ACHN (cell line): ENCODE measurements around the gene LENG9.

ENCODE experiments used
- DNase-seq: peaks from one replicate; pipeline ENCODE4 v3.0.0-alpha.2; 2015
- in situ Hi-C: cut with HindIII; loops from 2 replicates; pipeline ENCODE4 v1.10.0; 2017; ENCODE audit warnings: low sequenced_read_pairs, low pct_ligation_motif_present, low pct_unique_long_range_greater_than_20kb

Gene LENG9

GRCh38 chr19:54462047-54462654 is 1.4 kb downstream of the LENG9 start:
- no peak for DNase-seq
- in situ Hi-C loops, result no loop called here

DNA sequence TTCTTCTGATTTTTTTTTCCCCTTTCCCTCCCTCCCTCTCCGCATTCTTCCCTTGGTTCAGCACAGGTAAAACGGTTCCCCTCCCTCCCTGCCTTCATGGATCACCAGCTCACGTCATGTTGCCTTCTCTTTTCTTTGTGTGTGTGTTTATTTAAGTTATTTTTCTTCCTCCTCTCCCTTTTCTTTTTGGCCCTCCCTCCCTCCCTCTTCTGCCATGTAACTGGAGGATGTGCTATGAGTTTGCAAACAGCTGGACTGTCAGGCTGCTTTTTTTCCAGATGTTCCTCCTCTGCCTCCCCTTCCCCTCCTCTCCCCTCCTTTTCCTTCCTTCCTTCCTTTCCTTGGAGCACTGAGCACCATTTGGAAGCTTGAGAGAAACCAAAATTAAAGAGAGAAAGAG is 2.0 kb downstream of the LENG9 start:
- in situ Hi-C loops, result no loop called here
- no peak for DNase-seq

- in situ Hi-C loops, result no loop called here
- DNase-seq, result no peak
Observed at GRCh38 chr19:54461210-54461609, 2.4 kb downstream of the LENG9 start.

DNA sequence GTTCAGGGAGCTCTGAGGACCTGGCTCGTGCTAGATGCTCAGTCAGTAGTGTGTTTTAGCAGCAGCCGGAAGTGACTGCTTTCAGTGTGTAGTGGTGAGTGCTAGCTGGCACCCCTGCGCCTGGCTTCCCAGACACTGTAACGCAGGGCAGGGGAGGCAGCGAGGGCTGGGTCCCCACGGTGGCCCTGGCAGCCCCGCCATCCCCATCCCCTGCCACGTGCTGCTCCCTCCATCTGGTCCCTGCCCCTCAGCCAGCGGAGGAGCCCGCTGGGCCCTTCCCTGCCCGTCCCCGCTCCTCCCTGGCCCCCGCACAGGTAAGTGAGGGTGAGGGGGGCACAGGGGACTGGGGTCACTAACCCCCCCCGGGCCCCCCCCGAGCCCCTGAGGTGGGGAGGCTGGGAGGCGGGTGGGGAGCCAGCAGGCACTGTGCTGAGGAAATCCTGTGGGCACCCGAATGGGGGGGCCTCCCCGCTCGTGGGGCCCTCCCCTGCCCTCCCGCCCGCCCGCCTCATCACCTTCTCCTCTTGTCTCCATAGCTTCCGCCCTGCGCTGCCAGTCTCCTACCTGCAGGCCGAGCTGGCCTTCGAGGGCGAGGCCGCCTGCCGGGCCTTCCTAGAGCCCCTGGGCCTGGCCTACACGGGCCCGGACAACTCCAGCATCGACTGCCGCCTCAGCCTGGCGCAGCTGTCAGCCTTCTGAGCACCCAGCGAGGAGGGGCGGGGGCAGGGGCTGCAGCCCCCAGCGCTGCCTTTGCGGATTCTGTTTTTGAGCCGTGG is 3.2 kb downstream of the LENG9 start:
- no peak for DNase-seq

DNA sequence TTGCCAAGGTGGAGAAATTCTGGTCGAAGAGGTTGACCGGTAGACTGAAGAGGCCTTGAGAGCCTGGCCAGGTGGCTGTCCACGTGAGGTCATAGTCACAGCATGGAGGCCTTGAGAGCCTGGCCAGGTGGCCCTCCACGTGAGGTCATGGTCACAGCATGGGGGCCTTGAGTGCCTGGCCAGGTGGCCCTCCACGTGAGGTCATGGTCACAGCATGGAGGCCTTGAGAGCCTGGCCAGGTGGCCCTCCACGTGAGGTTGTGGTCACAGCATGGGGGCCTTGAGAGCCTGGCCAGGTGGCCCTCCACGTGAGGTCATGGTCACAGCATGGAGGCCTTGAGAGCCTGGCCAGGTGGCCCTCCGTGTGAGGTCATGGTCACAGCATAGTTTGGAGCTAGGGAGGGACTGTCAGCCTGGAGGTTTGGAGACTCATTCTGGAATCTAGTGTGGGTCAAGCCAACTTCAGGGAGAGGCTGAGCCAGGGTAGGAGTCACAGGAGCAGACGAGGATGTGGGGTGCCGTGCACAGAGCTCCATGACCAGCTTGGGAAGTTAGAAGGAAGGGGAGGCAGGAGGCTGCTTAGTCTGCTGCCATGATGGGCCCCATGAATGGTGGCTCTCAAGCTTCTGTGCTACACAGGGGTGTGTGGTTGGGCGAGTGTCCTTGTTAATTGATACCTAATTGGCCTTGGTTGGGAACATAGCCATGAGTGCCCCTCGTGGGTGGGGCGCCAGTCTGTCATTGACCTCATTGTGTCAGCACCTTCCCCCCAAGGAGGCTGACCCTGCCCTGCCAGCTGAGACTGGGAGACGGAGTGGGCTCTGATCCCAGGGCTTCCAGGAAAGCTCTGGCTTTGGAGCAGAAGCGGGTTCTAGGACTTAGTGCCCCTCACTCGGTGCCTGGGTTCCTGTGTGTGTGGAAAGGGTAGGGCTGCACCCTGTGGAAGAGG is 4.0 kb downstream of the LENG9 start:
- in situ Hi-C loops, result no loop called here
- no peak for DNase-seq

More for the DNA sequence above, 3.2 kb downstream of the LENG9 start:
- in situ Hi-C loops, result no loop called here

DNA sequence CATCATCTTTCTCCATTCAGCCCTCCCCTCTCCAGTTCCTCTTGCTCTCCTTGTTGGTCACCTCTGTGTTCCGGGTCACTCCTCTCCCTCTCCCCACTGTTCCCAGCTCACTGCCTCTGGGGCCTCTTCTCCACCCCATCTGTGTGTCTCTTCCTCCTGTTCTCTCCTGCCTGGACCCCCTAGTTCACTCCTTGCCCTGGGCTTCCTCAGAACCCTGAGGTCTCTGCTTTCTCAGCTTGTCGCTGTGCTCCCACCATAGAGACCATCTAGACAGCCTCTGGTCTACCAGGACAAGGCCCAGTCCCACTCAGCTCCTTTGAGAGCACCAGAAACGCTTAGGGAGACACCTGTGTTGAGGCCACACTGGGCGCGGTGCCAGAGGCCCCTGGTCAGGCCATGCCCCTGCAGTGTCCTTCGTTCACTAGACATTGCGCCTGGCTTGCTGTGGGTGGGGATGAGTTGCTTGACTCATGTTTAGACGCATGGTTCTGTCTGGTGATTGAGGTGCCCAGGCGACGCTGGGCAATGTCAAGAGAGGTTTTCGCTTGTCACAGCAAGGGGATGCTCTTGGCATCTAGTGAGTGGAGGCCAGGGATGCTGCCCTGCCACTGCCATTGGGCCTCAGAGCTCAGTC is 4.8 kb downstream of the LENG9 start:
- DNase-seq, result no peak
- in situ Hi-C loops, result no loop called here

- in situ Hi-C loops, result no loop called here
- no peak for DNase-seq
Observed at GRCh38 chr19:54457773-54458647, 5.6 kb downstream of the LENG9 start.

GRCh38 chr19:54456423-54457373 is 6.9 kb downstream of the LENG9 start:
- in situ Hi-C loops, result no loop called here
- no peak for DNase-seq

- in situ Hi-C loops, result no loop called here
- DNase-seq, result no peak
Observed at GRCh38 chr19:54455786-54456422, 7.7 kb downstream of the LENG9 start.

GRCh38 chr19:54454781-54455675 is 8.6 kb downstream of the LENG9 start:
- in situ Hi-C loops, result no loop called here
- DNase-seq, result no peak

DNA sequence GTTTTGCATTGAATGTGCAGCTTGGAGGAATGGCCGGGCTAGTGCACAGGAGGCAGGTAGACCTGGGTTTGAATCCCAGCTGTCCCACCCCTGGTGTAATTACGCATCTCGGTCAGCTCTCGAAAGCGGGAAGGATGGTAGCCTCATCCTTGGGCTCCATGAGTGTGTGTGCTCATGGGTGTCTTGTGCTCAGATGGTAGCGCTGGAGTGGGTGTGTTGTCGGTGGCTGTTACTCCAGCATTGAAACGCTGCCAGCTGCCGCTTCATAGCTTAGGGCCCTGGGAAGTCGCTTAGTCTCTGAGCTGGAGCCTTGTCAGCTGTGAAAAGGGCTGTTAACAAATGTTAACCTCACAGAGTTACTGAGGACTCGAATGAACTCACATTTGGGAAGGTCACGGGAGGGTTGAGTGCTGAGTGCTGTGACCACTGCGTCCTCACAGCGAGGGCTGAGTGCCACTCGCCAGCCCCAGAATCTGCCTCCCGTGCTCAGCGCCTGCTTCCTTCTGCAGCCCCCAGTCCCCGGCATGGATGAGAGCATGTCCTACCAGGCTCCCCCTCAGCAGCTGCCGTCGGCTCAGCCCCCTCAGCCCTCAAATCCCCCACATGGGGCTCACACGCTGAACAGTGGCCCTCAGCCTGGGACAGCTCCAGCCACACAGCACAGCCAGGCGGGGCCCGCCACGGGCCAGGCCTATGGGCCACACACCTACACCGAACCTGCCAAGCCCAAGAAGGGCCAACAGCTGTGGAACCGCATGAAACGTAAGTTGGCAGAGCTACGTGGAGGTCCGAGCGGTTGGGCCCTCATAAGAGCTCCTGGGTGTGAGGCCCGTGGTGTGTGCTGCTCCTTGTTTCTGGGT is 9.4 kb downstream of the LENG9 start:
- in situ Hi-C loops, result no loop called here

GRCh38 chr19:54452626-54453025 is 11.0 kb downstream of the LENG9 start:
- in situ Hi-C loops, result no loop called here
- no peak for DNase-seq

More for the DNA sequence above, 9.4 kb downstream of the LENG9 start:
- no peak for DNase-seq

DNA sequence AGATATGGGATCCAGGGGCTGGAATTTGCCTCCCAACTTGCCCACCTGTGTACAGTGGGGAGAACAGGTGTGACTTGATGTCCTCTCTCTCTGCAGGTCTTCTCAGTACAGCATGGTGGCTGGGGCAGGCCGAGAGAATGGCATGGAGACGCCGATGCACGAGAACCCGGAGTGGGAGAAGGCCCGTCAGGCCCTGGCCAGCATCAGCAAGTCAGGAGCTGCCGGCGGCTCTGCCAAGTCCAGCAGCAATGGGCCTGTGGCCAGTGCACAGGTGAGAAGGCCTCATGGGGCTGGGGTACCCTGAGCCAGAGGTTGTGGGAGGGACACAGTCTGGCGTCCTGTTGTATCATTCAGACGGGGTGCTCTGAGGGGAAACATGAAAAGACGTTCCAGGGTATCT is 11.6 kb downstream of the LENG9 start:
- DNase-seq, result no peak
- in situ Hi-C loops, result no loop called here

DNA sequence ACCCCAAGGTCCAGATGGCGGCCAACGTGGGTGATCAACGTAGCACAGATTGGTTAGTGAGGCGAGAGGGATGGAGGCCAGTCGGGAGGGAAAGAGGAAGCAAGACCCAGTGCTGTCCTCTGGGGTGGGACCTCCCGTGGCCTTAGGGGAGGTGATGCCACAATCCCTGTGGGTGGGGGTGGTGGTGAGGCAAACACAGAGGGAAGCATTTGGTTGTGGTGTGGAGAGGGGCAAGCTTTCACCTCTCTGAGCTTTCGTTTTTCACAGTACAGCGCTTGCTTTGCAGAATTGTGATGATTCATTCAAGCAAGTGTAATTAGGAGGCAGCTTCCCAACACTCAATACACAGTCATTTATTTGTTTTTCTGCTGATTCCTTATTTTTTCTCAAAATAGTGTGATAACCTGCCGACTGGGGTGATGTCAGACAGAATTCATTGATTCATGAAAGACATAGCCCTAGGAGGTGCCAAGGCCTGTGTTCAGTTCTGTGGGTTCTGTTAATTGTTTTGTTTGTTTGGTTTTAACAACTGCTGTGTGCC is 12.2 kb downstream of the LENG9 start:
- in situ Hi-C loops, result no loop called here
- no peak for DNase-seq

DNA sequence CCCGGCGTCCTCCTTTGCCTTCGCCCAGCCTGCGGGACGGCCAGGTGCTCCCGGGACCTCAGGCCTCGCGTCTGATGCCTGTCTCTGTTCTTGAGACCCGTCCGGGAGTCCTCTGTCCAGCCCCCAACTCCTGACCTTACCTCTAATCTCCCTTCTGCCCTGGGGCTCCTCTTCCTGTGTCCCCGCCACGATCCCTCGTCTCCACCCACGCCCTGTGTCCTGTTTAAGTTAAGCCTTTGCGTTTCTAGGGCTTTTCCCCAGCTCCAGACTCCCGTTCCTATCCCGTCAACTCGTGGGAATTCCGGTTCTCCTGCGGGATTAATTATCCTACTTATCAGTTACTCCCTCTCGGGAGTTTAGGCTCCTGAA is 13.9 kb downstream of the LENG9 start:
- in situ Hi-C loops, result no loop called here
- no peak for DNase-seq
